Mucosa of stomach (tissue), 1 donor: ENCODE data around the gene LRRC45.
A peak's percentile ranks its signal among the peaks of the same experiment; 100 is the strongest.
"Not testable (repeated sequence)": the region's sequence is repeated elsewhere in the genome, so short reads cannot be mapped to it uniquely, and the experiment has no call there.

Experiments
- H3K27me3 ChIP-seq: one replicate; pipeline ENCODE4 v1.7.0; 2013; ENCODE audit warnings: mild to moderate bottlenecking, low read length; ENCODE audit not compliant: control insufficient read depth, insufficient read depth
- H3K36me3 ChIP-seq: one replicate; pipeline ENCODE4 v1.7.0; 2013; ENCODE audit warnings: low read length; ENCODE audit not compliant: control insufficient read depth, insufficient read depth
- H3K4me1 ChIP-seq: one replicate; pipeline ENCODE4 v1.7.0; 2013; ENCODE audit warnings: mild to moderate bottlenecking, low read length; ENCODE audit not compliant: control insufficient read depth, insufficient read depth
- H3K4me3 ChIP-seq: one replicate; pipeline ENCODE4 v1.7.0; 2013; ENCODE audit warnings: low read length
- H3K9ac ChIP-seq: one replicate; pipeline ENCODE4 v1.7.0; 2013; ENCODE audit warnings: mild to moderate bottlenecking, low read length, moderate library complexity
- H3K9me3 ChIP-seq: one replicate; pipeline ENCODE4 v1.7.0; 2013; ENCODE audit warnings: mild to moderate bottlenecking, low read length, moderate library complexity; ENCODE audit not compliant: control insufficient read depth
- donor health status: Pancreatic carcinoma.

LRRC45 gene

GRCh38 chr17:82022981-82023446, at the start of gene LRRC45:
LRRC45 (plus strand) TSS chr17:82023305; CDS start chr17:82023644, 339 bp downstream.
- H3K36me3 ChIP-seq: no peaks in the 10 kb centered on the region
- H3K4me3 ChIP-seq: peak within 1 kb of the TSS; percentile 77
- no peaks in the 10 kb centered on the region for H3K27me3 ChIP-seq
- H3K9ac ChIP-seq: peak within 1 kb of the TSS; percentile 86
- H3K9me3 ChIP-seq: no peaks in the 10 kb centered on the region
- peaks cover 39% of the 10 kb centered on the region for H3K4me1 ChIP-seq

- Histone ChIP-seq H3K36me3 (no peaks in the 10 kb centered on the region), H3K4me1 (peaks cover 12% of the 10 kb centered on the region), H3K4me3 (no peak overlapping the region), H3K9me3 (no peaks in the 10 kb centered on the region), H3K27me3 (no peaks in the 10 kb centered on the region), H3K9ac (no peak overlapping the region)
Measured at GRCh38 chr17:81973432-81973831, 49.7 kb upstream of the LRRC45 start.

GRCh38 chr17:81976332-81977210, 46.5 kb upstream of the LRRC45 start:
- peak overlapping the region; percentile 71 for H3K4me3 ChIP-seq
- peaks cover 18% of the 10 kb centered on the region for H3K4me1 ChIP-seq
- peak overlapping the region; percentile 87 for H3K9ac ChIP-seq
- no peaks in the 10 kb centered on the region for H3K9me3 ChIP-seq
- no peaks in the 10 kb centered on the region for H3K27me3 ChIP-seq
- no peaks in the 10 kb centered on the region for H3K36me3 ChIP-seq

GRCh38 chr17:81977211-81977808, 45.8 kb upstream of the LRRC45 start, which contains the start of gene ASPSCR1:
ASPSCR1 (plus strand) TSS chr17:81977629; CDS start chr17:81977647, 18 bp downstream.
- Histone ChIP-seq H3K27me3 (no peaks in the 10 kb centered on the region), H3K4me3 (peak within 1 kb of the TSS; percentile 71), H3K36me3 (no peaks in the 10 kb centered on the region), H3K9ac (peak within 1 kb of the TSS; percentile 87), H3K4me1 (peaks cover 18% of the 10 kb centered on the region), H3K9me3 (no peaks in the 10 kb centered on the region)

- peaks cover 18% of the 10 kb centered on the region for H3K4me1 ChIP-seq
- no peaks in the 10 kb centered on the region for H3K27me3 ChIP-seq
- no peaks in the 10 kb centered on the region for H3K36me3 ChIP-seq
- H3K9me3 ChIP-seq: no peaks in the 10 kb centered on the region
- H3K9ac ChIP-seq: no peak overlapping the region
- no peak overlapping the region for H3K4me3 ChIP-seq
Measured at GRCh38 chr17:81978524-81979298, 44.4 kb upstream of the LRRC45 start.

- no peak overlapping the region for H3K4me3 ChIP-seq
- H3K27me3 ChIP-seq: no peaks in the 10 kb centered on the region
Measured at GRCh38 chr17:81980122-81980521, 43.0 kb upstream of the LRRC45 start.

GRCh38 chr17:81980707-81981343, 42.3 kb upstream of the LRRC45 start:
- peaks cover 18% of the 10 kb centered on the region for H3K4me1 ChIP-seq
- H3K27me3 ChIP-seq: no peaks in the 10 kb centered on the region
- no peak overlapping the region for H3K9ac ChIP-seq
- no peaks in the 10 kb centered on the region for H3K9me3 ChIP-seq
- no peaks in the 10 kb centered on the region for H3K36me3 ChIP-seq
- H3K4me3 ChIP-seq: no peak overlapping the region

More at GRCh38 chr17:81980122-81980521, 43.0 kb upstream of the LRRC45 start:
- H3K4me1 ChIP-seq: peaks cover 18% of the 10 kb centered on the region
- no peaks in the 10 kb centered on the region for H3K36me3 ChIP-seq
- no peaks in the 10 kb centered on the region for H3K9me3 ChIP-seq
- H3K9ac ChIP-seq: no peak overlapping the region

- H3K4me3 ChIP-seq, H3K9ac ChIP-seq, H3K9me3 ChIP-seq, H3K36me3 ChIP-seq, H3K27me3 ChIP-seq: not testable (repeated sequence)
- H3K4me1 ChIP-seq: peaks cover 13% of the 10 kb centered on the region
Measured at GRCh38 chr17:81981511-81981910, 41.6 kb upstream of the LRRC45 start.

- Histone ChIP-seq H3K9me3 (no peaks in the 10 kb centered on the region), H3K4me3 (no peak overlapping the region), H3K9ac (no peak overlapping the region), H3K27me3 (no peaks in the 10 kb centered on the region), H3K4me1 (peaks cover 8% of the 10 kb centered on the region), H3K36me3 (no peaks in the 10 kb centered on the region)
Measured at GRCh38 chr17:81983011-81983638, 40.0 kb upstream of the LRRC45 start.

- no peak overlapping the region for H3K4me3 ChIP-seq
Measured at GRCh38 chr17:81983639-81984373, 39.3 kb upstream of the LRRC45 start.

More at GRCh38 chr17:81983639-81984373, 39.3 kb upstream of the LRRC45 start:
- no peaks in the 10 kb centered on the region for H3K9me3 ChIP-seq
- no peaks in the 10 kb centered on the region for H3K27me3 ChIP-seq
- H3K36me3 ChIP-seq: no peaks in the 10 kb centered on the region
- H3K4me1 ChIP-seq: peaks cover 3% of the 10 kb centered on the region
- no peak overlapping the region for H3K9ac ChIP-seq
